Panc1 (cell line): ENCODE measurements around the gene CAND2.

Experiments used
- CTCF ChIP-seq: fragments of 450-650 bp; IDR thresholded peaks from 2 replicates; pipeline ENCODE4 v1.5.1; 2017; ENCODE audit warnings: mild to moderate bottlenecking
- TCF7L2 ChIP-seq: IDR thresholded peaks from 2 replicates; pipeline ENCODE4 v1.6.1; 2011; ENCODE audit warnings: mild to moderate bottlenecking, low read depth, low read length, inconsistent platforms

- TF ChIP-seq CTCF (no peak), TCF7L2 (no peak)
These were observed 14.2 kb upstream of the CAND2 start for GRCh38 chr3:12782172-12782815.
